Fibroblast of villous mesenchyme (primary cell): ENCODE results near the gene MTA2. TPM values are rescaled to one million over a fixed set of nuclear protein-coding genes. Genes with fewer than 3 reads are reported as not detected.
A peak's percentile ranks its signal among the peaks of the same experiment; 100 is the strongest.
"Not testable (repeated sequence)": the region's sequence is repeated elsewhere in the genome, so short reads cannot be mapped to it uniquely, and the experiment has no call there.

Experiments used
- DNase-seq: peaks from one replicate; pipeline ENCODE4 v3.0.0-alpha.2; 2010; ENCODE audit warnings: low read depth
- H3K4me3 ChIP-seq: 2 replicates; pipeline ENCODE4 v1.5.1; 2011; ENCODE audit warnings: low read depth, mild to moderate bottlenecking, low read length
- total RNA-seq: library from RNA; depleted of rRNA; stranded (reverse); fragments of >200 nt; gene quantifications from 2 replicates; pipeline ENCODE4 v1.2.3, GENCODE V29; 2012
- TF ChIP-seq, protein P1 (sequence below): IDR thresholded peaks from 2 replicates; pipeline ENCODE4 v1.5.1; 2012; ENCODE audit warnings: low read depth, mild to moderate bottlenecking, low read length; ENCODE audit not compliant: insufficient read depth

The MTA2 gene
- total RNA-seq, 1 donor: 197 TPM

DNA sequence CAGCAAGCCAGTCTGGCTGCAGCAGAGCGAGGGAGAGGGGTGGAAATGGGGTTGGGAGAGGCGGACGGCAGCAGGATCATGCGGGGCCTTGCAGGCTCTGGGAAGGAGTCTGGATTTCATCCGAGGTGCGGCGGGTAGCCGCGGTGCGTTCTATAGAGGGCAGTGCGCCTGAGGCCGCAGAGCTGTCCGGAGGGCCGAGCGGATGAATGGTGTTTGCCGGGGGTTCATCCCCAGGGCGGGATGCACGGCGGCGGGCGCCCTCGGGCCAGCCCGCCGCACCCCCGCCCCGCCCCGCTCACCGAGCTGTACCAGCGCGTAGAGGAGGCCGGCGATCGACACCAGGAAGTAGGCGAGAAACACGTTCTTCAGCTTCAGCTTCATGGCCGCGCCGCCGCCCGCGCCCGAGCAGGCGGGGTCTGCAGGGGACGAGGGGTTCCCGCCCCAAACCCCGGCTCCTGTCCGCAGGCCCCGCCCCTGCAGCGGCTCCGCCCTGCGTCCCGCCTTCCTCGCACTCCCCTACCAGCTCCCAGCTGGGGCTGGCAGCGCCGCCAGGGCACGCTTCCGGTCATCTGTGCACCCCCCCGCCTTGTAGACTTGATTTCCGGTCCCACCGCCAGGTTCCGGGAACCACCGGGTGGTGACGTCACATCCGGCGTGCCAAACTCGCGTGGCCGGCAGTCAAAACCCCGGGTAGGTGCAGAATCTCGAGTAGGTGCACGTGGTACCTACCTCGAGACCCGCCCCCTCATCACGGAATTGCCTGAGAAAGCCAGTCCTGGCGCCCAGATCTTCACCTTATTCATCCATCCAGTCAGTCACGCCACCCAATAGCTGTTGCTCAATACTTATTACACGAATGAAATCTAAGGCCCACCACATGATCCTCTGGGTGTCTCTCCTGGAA lies 20.2 kb upstream of the MTA2 start, which contains the start of gene B3GAT3:
TSS of gene B3GAT3 (minus strand) at position 420 of the 904 bp plus-strand sequence. CDS start at position 381, 39 bp downstream.
- peak within 1 kb of the TSS; percentile 85 for H3K4me3 ChIP-seq
- TF ChIP-seq, protein P1, sequence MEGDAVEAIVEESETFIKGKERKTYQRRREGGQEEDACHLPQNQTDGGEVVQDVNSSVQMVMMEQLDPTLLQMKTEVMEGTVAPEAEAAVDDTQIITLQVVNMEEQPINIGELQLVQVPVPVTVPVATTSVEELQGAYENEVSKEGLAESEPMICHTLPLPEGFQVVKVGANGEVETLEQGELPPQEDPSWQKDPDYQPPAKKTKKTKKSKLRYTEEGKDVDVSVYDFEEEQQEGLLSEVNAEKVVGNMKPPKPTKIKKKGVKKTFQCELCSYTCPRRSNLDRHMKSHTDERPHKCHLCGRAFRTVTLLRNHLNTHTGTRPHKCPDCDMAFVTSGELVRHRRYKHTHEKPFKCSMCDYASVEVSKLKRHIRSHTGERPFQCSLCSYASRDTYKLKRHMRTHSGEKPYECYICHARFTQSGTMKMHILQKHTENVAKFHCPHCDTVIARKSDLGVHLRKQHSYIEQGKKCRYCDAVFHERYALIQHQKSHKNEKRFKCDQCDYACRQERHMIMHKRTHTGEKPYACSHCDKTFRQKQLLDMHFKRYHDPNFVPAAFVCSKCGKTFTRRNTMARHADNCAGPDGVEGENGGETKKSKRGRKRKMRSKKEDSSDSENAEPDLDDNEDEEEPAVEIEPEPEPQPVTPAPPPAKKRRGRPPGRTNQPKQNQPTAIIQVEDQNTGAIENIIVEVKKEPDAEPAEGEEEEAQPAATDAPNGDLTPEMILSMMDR: no peak
- DNase-seq: peak; percentile 99

GRCh38 chr11:62621027-62621566 lies 19.4 kb upstream of the MTA2 start:
- peak overlapping the region; percentile 85 for H3K4me3 ChIP-seq
- TF ChIP-seq, protein P1: no peak
- no peak for DNase-seq

DNA sequence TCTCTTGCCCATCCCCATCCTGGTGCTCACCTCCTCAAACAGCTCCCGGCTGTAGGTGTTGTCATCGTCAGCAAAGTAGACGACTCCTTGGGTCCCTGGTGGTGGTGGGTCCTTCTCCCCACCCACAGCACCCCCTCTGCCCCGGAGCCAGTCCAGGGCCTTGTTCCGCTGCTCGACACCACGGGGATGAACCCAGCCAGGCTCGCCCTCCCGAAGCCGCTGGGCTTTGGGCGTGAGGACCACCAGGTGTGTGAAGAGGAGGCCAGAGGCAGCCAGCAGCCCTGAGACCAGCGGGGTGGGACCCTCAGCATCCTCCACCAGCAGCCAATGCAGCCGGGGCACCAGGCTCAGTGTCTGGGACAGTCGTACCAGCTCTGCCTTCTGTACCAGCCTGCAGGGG lies 15.3 kb upstream of the MTA2 start:
- H3K4me3 ChIP-seq, DNase-seq: not testable (repeated sequence)

DNA sequence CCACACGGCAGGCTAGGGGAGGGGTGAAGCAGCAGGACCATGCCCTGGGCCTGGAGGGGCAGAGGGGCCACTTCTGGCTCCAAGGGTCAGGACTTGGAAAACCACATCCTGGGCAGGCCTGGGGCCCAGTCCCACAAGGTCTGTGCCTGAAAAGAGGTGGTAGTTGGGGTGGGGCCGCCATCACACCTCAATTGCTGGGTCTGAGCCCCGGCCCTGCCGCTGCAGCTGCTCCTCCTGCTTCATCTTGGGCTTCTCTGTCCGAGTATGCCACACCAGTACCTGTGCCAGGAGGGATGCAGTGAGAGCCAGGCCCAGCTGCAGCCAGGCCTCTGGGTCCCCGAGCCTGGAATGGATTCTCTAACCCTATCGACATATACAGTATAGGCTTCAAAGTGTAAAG lies 13.9 kb upstream of the MTA2 start:
- no peak overlapping the region for H3K4me3 ChIP-seq
- TF ChIP-seq, protein P1: no peak
- no peak for DNase-seq

DNA sequence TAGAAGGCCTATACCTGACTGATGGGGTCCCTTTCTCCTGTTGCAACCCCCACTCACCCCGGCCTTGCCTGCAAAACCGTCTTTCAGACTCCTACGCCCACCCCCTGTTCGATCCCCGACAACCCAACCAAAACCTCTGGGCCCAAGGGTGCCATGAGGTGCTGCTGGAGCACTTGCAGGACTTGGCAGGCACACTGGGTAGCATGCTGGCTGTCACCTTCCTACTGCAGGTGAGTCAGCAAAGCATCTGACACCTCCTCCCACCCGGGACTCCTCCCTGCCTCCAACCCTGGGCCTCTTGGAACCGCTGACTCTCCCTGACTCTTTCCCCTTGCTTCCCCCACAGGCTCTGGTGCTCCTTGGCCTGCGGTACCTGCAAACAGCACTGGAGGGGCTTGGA lies 12.6 kb upstream of the MTA2 start:
- no peak for DNase-seq
- TF ChIP-seq, protein P1: no peak
- no peak overlapping the region for H3K4me3 ChIP-seq

DNA sequence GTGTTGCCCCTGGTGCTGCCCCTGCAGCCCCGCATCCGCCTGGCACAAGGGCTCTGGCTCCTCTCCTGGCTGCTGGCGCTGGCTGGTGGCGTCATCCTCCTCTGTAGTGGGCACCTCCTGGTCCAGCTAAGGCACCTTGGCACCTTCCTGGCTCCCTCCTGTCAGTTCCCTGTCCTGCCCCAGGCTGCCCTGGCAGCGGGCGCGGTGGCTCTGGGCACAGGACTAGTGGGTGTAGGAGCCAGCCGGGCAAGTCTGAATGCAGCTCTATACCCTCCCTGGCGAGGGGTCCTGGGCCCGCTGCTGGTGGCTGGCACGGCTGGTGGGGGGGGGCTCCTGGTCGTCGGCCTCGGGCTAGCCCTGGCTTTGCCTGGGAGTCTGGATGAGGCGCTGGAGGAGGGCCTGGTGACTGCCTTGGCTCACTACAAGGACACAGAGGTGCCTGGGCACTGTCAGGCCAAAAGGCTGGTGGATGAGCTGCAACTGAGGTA lies 11.7 kb upstream of the MTA2 start:
- H3K4me3 ChIP-seq: no peak overlapping the region
- DNase-seq: no peak
- TF ChIP-seq, protein P1: no peak
